ENCODE measurements around the gene CDON.

CDON gene

GRCh38 chr11:126024123-126024522 is 38.5 kb downstream of the CDON start:
- Histone ChIP-seq H2BK5ac (ENCODE audit: low read length) (no peak overlapping the region), H3K4me2 (ENCODE audit: low read length) (no peak overlapping the region), H3K18ac (ENCODE audit: low read length) (no peak overlapping the region), H2BK15ac (replicated peaks; ENCODE audit: low read depth) (no peak overlapping the region), H4K8ac (ENCODE audit: low read depth, low read length) (no peak overlapping the region), H2AK5ac (ENCODE audit: low read length) (no peak overlapping the region), H3K27me3 (ENCODE audit: insufficient read depth, low read length, poor library complexity) (no peaks in the 10 kb centered on the region), H3K9ac (ENCODE audit: low read length) (no peak overlapping the region), H3K4me3 (ENCODE audit: low read length) (no peak overlapping the region), H3K36me3 (ENCODE audit: control insufficient read depth, insufficient read depth, low read length) (no peaks in the 10 kb centered on the region), H3K79me2 (ENCODE audit: control insufficient read depth, insufficient read depth, low read length) (no peaks in the 10 kb centered on the region), H3K27ac (ENCODE audit: low read depth, low read length) (no peak overlapping the region), H3K56ac (ENCODE audit: low read length) (no peak overlapping the region), H3K23ac (ENCODE audit: low read length) (no peak overlapping the region), H4K5ac (ENCODE audit: low read length) (no peak overlapping the region), H3K4me1 (ENCODE audit: control insufficient read depth, low read depth, low read length) (no peaks in the 10 kb centered on the region), H2BK120ac (ENCODE audit: low read depth, low read length) (no peak overlapping the region), H3K79me1 (ENCODE audit: low read length) (no peaks in the 10 kb centered on the region), H3K4ac (ENCODE audit: low read depth, low read length) (no peak overlapping the region)
- WGBS (ENCODE audit: extremely low coverage, insufficient coverage, low lambda C conversion rate) = no CpG with 5 or more reads among the region's 5 CpGs
- no peak for DNase-seq

GRCh38 chr11:126012852-126013251 is 49.8 kb downstream of the CDON start:
- H2BK5ac ChIP-seq (ENCODE audit: low read length) = no peak overlapping the region
- H3K4me1 ChIP-seq (ENCODE audit: control insufficient read depth, low read depth, low read length) = no peaks in the 10 kb centered on the region
- H3K4me2 ChIP-seq (ENCODE audit: low read length) = no peak overlapping the region
- H4K5ac ChIP-seq (ENCODE audit: low read length) = no peak overlapping the region
- WGBS (ENCODE audit: extremely low coverage, insufficient coverage, low lambda C conversion rate) = no CpG with 5 or more reads among the region's 2 CpGs
- DNase-seq = no peak
- H4K8ac ChIP-seq (ENCODE audit: low read depth, low read length) = no peak overlapping the region
- no peaks in the 10 kb centered on the region for H3K79me1 ChIP-seq (ENCODE audit: low read length)
- no peak overlapping the region for H2BK15ac ChIP-seq (replicated peaks; ENCODE audit: low read depth)
- no peak overlapping the region for H3K23ac ChIP-seq (ENCODE audit: low read length)
- H2AK5ac ChIP-seq (ENCODE audit: low read length) = no peak overlapping the region
- H3K4ac ChIP-seq (ENCODE audit: low read depth, low read length) = no peak overlapping the region
- H3K27me3 ChIP-seq (ENCODE audit: insufficient read depth, low read length, poor library complexity) = no peaks in the 10 kb centered on the region
- no peak overlapping the region for H3K27ac ChIP-seq (ENCODE audit: low read depth, low read length)
- H3K18ac ChIP-seq (ENCODE audit: low read length) = no peak overlapping the region
- H3K36me3 ChIP-seq (ENCODE audit: control insufficient read depth, insufficient read depth, low read length) = no peaks in the 10 kb centered on the region
- H3K9ac ChIP-seq (ENCODE audit: low read length) = no peak overlapping the region
- no peak overlapping the region for H3K4me3 ChIP-seq (ENCODE audit: low read length)
- H3K79me2 ChIP-seq (ENCODE audit: control insufficient read depth, insufficient read depth, low read length) = no peaks in the 10 kb centered on the region
- no peak overlapping the region for H3K56ac ChIP-seq (ENCODE audit: low read length)
- no peak overlapping the region for H2BK120ac ChIP-seq (ENCODE audit: low read depth, low read length)

GRCh38 chr11:126011754-126012153 is 50.9 kb downstream of the CDON start:
- Histone ChIP-seq H4K5ac (ENCODE audit: low read length) (no peak overlapping the region), H4K8ac (ENCODE audit: low read depth, low read length) (no peak overlapping the region), H3K79me1 (ENCODE audit: low read length) (no peaks in the 10 kb centered on the region), H2AK5ac (ENCODE audit: low read length) (no peak overlapping the region), H2BK5ac (ENCODE audit: low read length) (no peak overlapping the region), H3K4me1 (ENCODE audit: control insufficient read depth, low read depth, low read length) (no peaks in the 10 kb centered on the region), H3K27ac (ENCODE audit: low read depth, low read length) (no peak overlapping the region), H3K27me3 (ENCODE audit: insufficient read depth, low read length, poor library complexity) (no peaks in the 10 kb centered on the region), H3K18ac (ENCODE audit: low read length) (no peak overlapping the region), H3K36me3 (ENCODE audit: control insufficient read depth, insufficient read depth, low read length) (no peaks in the 10 kb centered on the region), H3K9ac (ENCODE audit: low read length) (no peak overlapping the region), H2BK120ac (ENCODE audit: low read depth, low read length) (no peak overlapping the region), H2BK15ac (replicated peaks; ENCODE audit: low read depth) (no peak overlapping the region), H3K4me3 (ENCODE audit: low read length) (no peak overlapping the region), H3K56ac (ENCODE audit: low read length) (no peak overlapping the region), H3K4ac (ENCODE audit: low read depth, low read length) (no peak overlapping the region), H3K79me2 (ENCODE audit: control insufficient read depth, insufficient read depth, low read length) (no peaks in the 10 kb centered on the region), H3K4me2 (ENCODE audit: low read length) (no peak overlapping the region), H3K23ac (ENCODE audit: low read length) (no peak overlapping the region)
- WGBS (ENCODE audit: extremely low coverage, insufficient coverage, low lambda C conversion rate) = no CpG with 5 or more reads among the region's 4 CpGs
- DNase-seq = no peak

GRCh38 chr11:126011265-126011664 is 51.4 kb downstream of the CDON start:
- H3K4ac ChIP-seq (ENCODE audit: low read depth, low read length) = no peak overlapping the region
- no peak overlapping the region for H3K4me3 ChIP-seq (ENCODE audit: low read length)
- no peak overlapping the region for H4K5ac ChIP-seq (ENCODE audit: low read length)
- H3K27ac ChIP-seq (ENCODE audit: low read depth, low read length) = no peak overlapping the region
- H3K23ac ChIP-seq (ENCODE audit: low read length) = no peak overlapping the region
- no peak overlapping the region for H3K56ac ChIP-seq (ENCODE audit: low read length)
- no peak overlapping the region for H3K4me2 ChIP-seq (ENCODE audit: low read length)
- H3K18ac ChIP-seq (ENCODE audit: low read length) = no peak overlapping the region
- H3K79me2 ChIP-seq (ENCODE audit: control insufficient read depth, insufficient read depth, low read length) = no peaks in the 10 kb centered on the region
- no peak overlapping the region for H2BK15ac ChIP-seq (replicated peaks; ENCODE audit: low read depth)
- no peaks in the 10 kb centered on the region for H3K4me1 ChIP-seq (ENCODE audit: control insufficient read depth, low read depth, low read length)
- H3K9ac ChIP-seq (ENCODE audit: low read length) = no peak overlapping the region
- no peak overlapping the region for H4K8ac ChIP-seq (ENCODE audit: low read depth, low read length)
- no peaks in the 10 kb centered on the region for H3K36me3 ChIP-seq (ENCODE audit: control insufficient read depth, insufficient read depth, low read length)
- no peak overlapping the region for H2AK5ac ChIP-seq (ENCODE audit: low read length)
- no peak overlapping the region for H2BK5ac ChIP-seq (ENCODE audit: low read length)
- no peak for DNase-seq
- no peaks in the 10 kb centered on the region for H3K27me3 ChIP-seq (ENCODE audit: insufficient read depth, low read length, poor library complexity)
- H2BK120ac ChIP-seq (ENCODE audit: low read depth, low read length) = no peak overlapping the region
- H3K79me1 ChIP-seq (ENCODE audit: low read length) = no peaks in the 10 kb centered on the region
- no CpG with 5 or more reads among the region's 3 CpGs for WGBS (ENCODE audit: extremely low coverage, insufficient coverage, low lambda C conversion rate)

GRCh38 chr11:126008956-126009355 is 53.7 kb downstream of the CDON start:
- H2BK15ac ChIP-seq (replicated peaks; ENCODE audit: low read depth) = no peak overlapping the region
- H3K18ac ChIP-seq (ENCODE audit: low read length) = no peak overlapping the region
- DNase-seq = no peak
- H2BK5ac ChIP-seq (ENCODE audit: low read length) = no peak overlapping the region
- H4K5ac ChIP-seq (ENCODE audit: low read length) = no peak overlapping the region
- no peak overlapping the region for H4K8ac ChIP-seq (ENCODE audit: low read depth, low read length)
- H3K4me2 ChIP-seq (ENCODE audit: low read length) = no peak overlapping the region
- H3K4me1 ChIP-seq (ENCODE audit: control insufficient read depth, low read depth, low read length) = no peaks in the 10 kb centered on the region
- no peak overlapping the region for H3K9ac ChIP-seq (ENCODE audit: low read length)
- no peak overlapping the region for H3K4ac ChIP-seq (ENCODE audit: low read depth, low read length)
- H3K36me3 ChIP-seq (ENCODE audit: control insufficient read depth, insufficient read depth, low read length) = no peaks in the 10 kb centered on the region
- H3K4me3 ChIP-seq (ENCODE audit: low read length) = no peak overlapping the region
- no peak overlapping the region for H3K56ac ChIP-seq (ENCODE audit: low read length)
- H3K23ac ChIP-seq (ENCODE audit: low read length) = no peak overlapping the region
- no peak overlapping the region for H2AK5ac ChIP-seq (ENCODE audit: low read length)
- no peaks in the 10 kb centered on the region for H3K79me2 ChIP-seq (ENCODE audit: control insufficient read depth, insufficient read depth, low read length)
- no peaks in the 10 kb centered on the region for H3K79me1 ChIP-seq (ENCODE audit: low read length)
- H3K27ac ChIP-seq (ENCODE audit: low read depth, low read length) = no peak overlapping the region
- no peak overlapping the region for H2BK120ac ChIP-seq (ENCODE audit: low read depth, low read length)
- no CpG with 5 or more reads among the region's 8 CpGs for WGBS (ENCODE audit: extremely low coverage, insufficient coverage, low lambda C conversion rate)
- H3K27me3 ChIP-seq (ENCODE audit: insufficient read depth, low read length, poor library complexity) = no peaks in the 10 kb centered on the region

GRCh38 chr11:126007238-126007637 is 55.4 kb downstream of the CDON start:
- Histone ChIP-seq H2AK5ac (ENCODE audit: low read length) (no peak overlapping the region), H4K8ac (ENCODE audit: low read depth, low read length) (no peak overlapping the region), H3K79me1 (ENCODE audit: low read length) (no peaks in the 10 kb centered on the region), H3K4me2 (ENCODE audit: low read length) (no peak overlapping the region), H3K4me1 (ENCODE audit: control insufficient read depth, low read depth, low read length) (no peaks in the 10 kb centered on the region), H2BK15ac (replicated peaks; ENCODE audit: low read depth) (no peak overlapping the region), H3K27ac (ENCODE audit: low read depth, low read length) (no peak overlapping the region), H3K36me3 (ENCODE audit: control insufficient read depth, insufficient read depth, low read length) (no peaks in the 10 kb centered on the region), H3K27me3 (ENCODE audit: insufficient read depth, low read length, poor library complexity) (no peaks in the 10 kb centered on the region), H2BK5ac (ENCODE audit: low read length) (no peak overlapping the region), H3K18ac (ENCODE audit: low read length) (no peak overlapping the region), H3K23ac (ENCODE audit: low read length) (no peak overlapping the region), H2BK120ac (ENCODE audit: low read depth, low read length) (no peak overlapping the region), H3K9ac (ENCODE audit: low read length) (no peak overlapping the region), H4K5ac (ENCODE audit: low read length) (no peak overlapping the region), H3K56ac (ENCODE audit: low read length) (no peak overlapping the region), H3K4ac (ENCODE audit: low read depth, low read length) (no peak overlapping the region), H3K4me3 (ENCODE audit: low read length) (no peak overlapping the region), H3K79me2 (ENCODE audit: control insufficient read depth, insufficient read depth, low read length) (no peaks in the 10 kb centered on the region)
- DNase-seq = no peak
- WGBS (ENCODE audit: extremely low coverage, insufficient coverage, low lambda C conversion rate) = no CpG with 5 or more reads among the region's 3 CpGs
